GM23338 (cell line): ENCODE results near the gene NUP50. TPM values are rescaled to one million over a fixed set of nuclear protein-coding genes. Genes with fewer than 3 reads are reported as not detected.
A peak's percentile ranks its signal among the peaks of the same experiment; 100 is the strongest.

Experiments
- ATAC-seq: fragments of 200-7000 bp; cut with Tn5 transposase; 3 replicates; pipeline ENCODE4 v1.9.1; 2020
- DNase-seq: peaks from one replicate; pipeline ENCODE4 v3.0.0-alpha.2; 2015; ENCODE audit warnings: low spot score
- H2AFZ ChIP-seq: fragments of 200-600 bp; sonication (generic); 2 replicates; pipeline ENCODE4 v1.8.0; 2016; ENCODE audit warnings: antibody characterized with exemption, mild to moderate bottlenecking, moderate library complexity
- H3F3A ChIP-seq: fragments of 200-600 bp; sonication (generic); replicated peaks from 2 replicates; pipeline ENCODE4 v1.8.0; 2017; ENCODE audit warnings: antibody characterized with exemption, mixed run types, low read depth
- H3K27ac ChIP-seq: fragments of 200-600 bp; sonication (generic); 2 replicates; pipeline ENCODE4 v1.6.1; 2016; ENCODE audit warnings: low read depth
- H3K27me3 ChIP-seq: fragments of 200-600 bp; sonication (generic); 2 replicates; pipeline ENCODE4 v1.8.0; 2016; ENCODE audit warnings: mild to moderate bottlenecking, mixed run types, moderate library complexity; ENCODE audit not compliant: insufficient read depth
- H3K36me3 ChIP-seq: fragments of 200-600 bp; sonication (generic); 2 replicates; pipeline ENCODE4 v1.8.0; 2016; ENCODE audit warnings: mild to moderate bottlenecking; ENCODE audit not compliant: insufficient read depth
- H3K4me1 ChIP-seq: fragments of 200-600 bp; sonication (generic); 2 replicates; pipeline ENCODE4 v1.8.0; 2016; ENCODE audit warnings: mild to moderate bottlenecking, moderate library complexity; ENCODE audit not compliant: insufficient read depth
- H3K4me2 ChIP-seq: fragments of 200-600 bp; sonication (generic); 2 replicates; pipeline ENCODE4 v1.7.1; 2017; ENCODE audit warnings: mixed run types
- H3K4me3 ChIP-seq: fragments of 200-600 bp; sonication (generic); 2 replicates; pipeline ENCODE4 v1.6.1; 2016; ENCODE audit warnings: mixed run types
- H3K79me2 ChIP-seq: fragments of 200-600 bp; sonication (generic); replicated peaks from 2 replicates; pipeline ENCODE4 v1.8.0; 2017; ENCODE audit warnings: mild to moderate bottlenecking; ENCODE audit not compliant: insufficient read depth
- H3K9me2 ChIP-seq: fragments of 200-600 bp; sonication (generic); 2 replicates; pipeline ENCODE4 v1.8.0; 2017; ENCODE audit not compliant: insufficient read depth
- H4K20me1 ChIP-seq: fragments of 200-600 bp; sonication (generic); replicated peaks from 2 replicates; pipeline ENCODE4 v1.8.0; 2017; ENCODE audit warnings: mild to moderate bottlenecking; ENCODE audit not compliant: insufficient read depth
- H3K27ac Mint-ChIP-seq: 2 replicates; pipeline ENCODE4 v1.8.0; 2020; ENCODE audit warnings: inconsistent platforms, mild to moderate bottlenecking, moderate library complexity, mixed read lengths
- H3K27me3 Mint-ChIP-seq: 3 replicates; pipeline ENCODE4 v1.8.0; 2022; ENCODE audit warnings: low read depth, mild to moderate bottlenecking, moderate library complexity, mixed read lengths, inconsistent platforms; ENCODE audit not compliant: insufficient read depth, poor library complexity
- H3K36me3 Mint-ChIP-seq: 3 replicates; pipeline ENCODE4 v1.8.0; 2021; ENCODE audit warnings: low read depth, mild to moderate bottlenecking, inconsistent platforms, moderate library complexity, mixed read lengths
- H3K4me1 Mint-ChIP-seq: 3 replicates; pipeline ENCODE4 v1.8.0; 2020; ENCODE audit warnings: mild to moderate bottlenecking, inconsistent platforms, mixed read lengths
- H3K4me3 Mint-ChIP-seq: 3 replicates; pipeline ENCODE4 v1.8.0; 2021; ENCODE audit warnings: moderate library complexity, mild to moderate bottlenecking, inconsistent platforms, mixed read lengths
- H3K9me3 Mint-ChIP-seq: 3 replicates; pipeline ENCODE4 v1.8.0; 2020; ENCODE audit warnings: moderate library complexity, mild to moderate bottlenecking, inconsistent platforms, mixed read lengths
- CREB1 ChIP-seq: fragments of 250-450 bp; sonication (Bioruptor Pico); IDR thresholded peaks from 2 replicates; pipeline ENCODE4 v1.5.0; 2020; ENCODE audit warnings: low read depth, mild to moderate bottlenecking, moderate library complexity
- EZH2phosphoT487 ChIP-seq: fragments of 200-600 bp; sonication (generic); IDR thresholded peaks from one replicate; pipeline ENCODE4 v1.8.1; 2018; ENCODE audit warnings: antibody characterized with exemption; ENCODE audit not compliant: unreplicated experiment
- NANOG ChIP-seq: IDR thresholded peaks from 2 replicates; pipeline ENCODE4 v1.6.1; 2016; ENCODE audit warnings: antibody characterized with exemption, borderline replicate concordance
- ZNF114 ChIP-seq: fragments of 250-450 bp; sonication (Bioruptor Pico); IDR thresholded peaks from 2 replicates; pipeline ENCODE4 v1.5.0; 2020; ENCODE audit warnings: mild to moderate bottlenecking, moderate library complexity
- ZNF331 ChIP-seq: fragments of 250-450 bp; sonication (Bioruptor Pico); IDR thresholded peaks from 2 replicates; pipeline ENCODE4 v1.5.0; 2020; ENCODE audit warnings: low read depth, mild to moderate bottlenecking, moderate library complexity
- polyA plus RNA-seq: library from polyadenylated mRNA; unstranded; fragments of >200 nt; fragmentation: Nextera tagmentation; extraction: Ambion mirVana; gene quantifications from 2 replicates; pipeline ENCODE4 v1.2.1, GENCODE V29; 2016
- total RNA-seq: library from RNA; depleted of rRNA; stranded (reverse); fragments of >200 nt; shearing (Covaris generic); gene quantifications from 2 replicates; pipeline ENCODE4 v1.2.3, GENCODE V29; 2014
- TF ChIP-seq, protein P1 (sequence below): fragments of 250-450 bp; sonication (Bioruptor Pico); IDR thresholded peaks from 2 replicates; pipeline ENCODE4 v1.5.0; 2020; ENCODE audit warnings: mild to moderate bottlenecking, moderate library complexity

Gene NUP50
- total and polyA plus RNA-seq, 2 experiments from 2014 or later = 45.9 to 96.6 TPM

DNA sequence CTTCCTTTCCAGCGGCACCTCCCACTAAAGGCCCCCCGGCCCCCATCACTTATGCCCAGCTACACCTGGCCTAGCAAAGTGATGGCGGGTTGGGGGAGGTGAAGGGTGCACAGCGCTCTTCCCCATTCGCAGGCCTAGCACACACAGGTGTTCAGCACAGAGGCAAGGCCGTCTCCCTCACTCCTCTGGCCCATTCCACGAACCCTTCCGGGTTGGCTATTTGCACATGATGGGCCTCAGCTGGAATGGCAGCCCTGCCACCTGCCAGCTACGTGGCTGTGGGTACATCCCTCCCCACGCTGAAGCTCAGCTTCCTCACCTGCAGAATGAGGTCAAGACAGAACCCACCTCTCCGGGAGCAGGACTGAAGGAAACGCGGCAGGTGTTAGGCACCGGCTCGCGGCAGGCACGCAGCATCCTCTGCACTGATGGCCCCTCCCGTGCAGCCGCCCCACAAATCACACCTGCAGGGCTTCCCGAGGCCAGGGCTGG, 72.2 kb downstream of the NUP50 start (continued):
- TF ChIP-seq, protein P1, sequence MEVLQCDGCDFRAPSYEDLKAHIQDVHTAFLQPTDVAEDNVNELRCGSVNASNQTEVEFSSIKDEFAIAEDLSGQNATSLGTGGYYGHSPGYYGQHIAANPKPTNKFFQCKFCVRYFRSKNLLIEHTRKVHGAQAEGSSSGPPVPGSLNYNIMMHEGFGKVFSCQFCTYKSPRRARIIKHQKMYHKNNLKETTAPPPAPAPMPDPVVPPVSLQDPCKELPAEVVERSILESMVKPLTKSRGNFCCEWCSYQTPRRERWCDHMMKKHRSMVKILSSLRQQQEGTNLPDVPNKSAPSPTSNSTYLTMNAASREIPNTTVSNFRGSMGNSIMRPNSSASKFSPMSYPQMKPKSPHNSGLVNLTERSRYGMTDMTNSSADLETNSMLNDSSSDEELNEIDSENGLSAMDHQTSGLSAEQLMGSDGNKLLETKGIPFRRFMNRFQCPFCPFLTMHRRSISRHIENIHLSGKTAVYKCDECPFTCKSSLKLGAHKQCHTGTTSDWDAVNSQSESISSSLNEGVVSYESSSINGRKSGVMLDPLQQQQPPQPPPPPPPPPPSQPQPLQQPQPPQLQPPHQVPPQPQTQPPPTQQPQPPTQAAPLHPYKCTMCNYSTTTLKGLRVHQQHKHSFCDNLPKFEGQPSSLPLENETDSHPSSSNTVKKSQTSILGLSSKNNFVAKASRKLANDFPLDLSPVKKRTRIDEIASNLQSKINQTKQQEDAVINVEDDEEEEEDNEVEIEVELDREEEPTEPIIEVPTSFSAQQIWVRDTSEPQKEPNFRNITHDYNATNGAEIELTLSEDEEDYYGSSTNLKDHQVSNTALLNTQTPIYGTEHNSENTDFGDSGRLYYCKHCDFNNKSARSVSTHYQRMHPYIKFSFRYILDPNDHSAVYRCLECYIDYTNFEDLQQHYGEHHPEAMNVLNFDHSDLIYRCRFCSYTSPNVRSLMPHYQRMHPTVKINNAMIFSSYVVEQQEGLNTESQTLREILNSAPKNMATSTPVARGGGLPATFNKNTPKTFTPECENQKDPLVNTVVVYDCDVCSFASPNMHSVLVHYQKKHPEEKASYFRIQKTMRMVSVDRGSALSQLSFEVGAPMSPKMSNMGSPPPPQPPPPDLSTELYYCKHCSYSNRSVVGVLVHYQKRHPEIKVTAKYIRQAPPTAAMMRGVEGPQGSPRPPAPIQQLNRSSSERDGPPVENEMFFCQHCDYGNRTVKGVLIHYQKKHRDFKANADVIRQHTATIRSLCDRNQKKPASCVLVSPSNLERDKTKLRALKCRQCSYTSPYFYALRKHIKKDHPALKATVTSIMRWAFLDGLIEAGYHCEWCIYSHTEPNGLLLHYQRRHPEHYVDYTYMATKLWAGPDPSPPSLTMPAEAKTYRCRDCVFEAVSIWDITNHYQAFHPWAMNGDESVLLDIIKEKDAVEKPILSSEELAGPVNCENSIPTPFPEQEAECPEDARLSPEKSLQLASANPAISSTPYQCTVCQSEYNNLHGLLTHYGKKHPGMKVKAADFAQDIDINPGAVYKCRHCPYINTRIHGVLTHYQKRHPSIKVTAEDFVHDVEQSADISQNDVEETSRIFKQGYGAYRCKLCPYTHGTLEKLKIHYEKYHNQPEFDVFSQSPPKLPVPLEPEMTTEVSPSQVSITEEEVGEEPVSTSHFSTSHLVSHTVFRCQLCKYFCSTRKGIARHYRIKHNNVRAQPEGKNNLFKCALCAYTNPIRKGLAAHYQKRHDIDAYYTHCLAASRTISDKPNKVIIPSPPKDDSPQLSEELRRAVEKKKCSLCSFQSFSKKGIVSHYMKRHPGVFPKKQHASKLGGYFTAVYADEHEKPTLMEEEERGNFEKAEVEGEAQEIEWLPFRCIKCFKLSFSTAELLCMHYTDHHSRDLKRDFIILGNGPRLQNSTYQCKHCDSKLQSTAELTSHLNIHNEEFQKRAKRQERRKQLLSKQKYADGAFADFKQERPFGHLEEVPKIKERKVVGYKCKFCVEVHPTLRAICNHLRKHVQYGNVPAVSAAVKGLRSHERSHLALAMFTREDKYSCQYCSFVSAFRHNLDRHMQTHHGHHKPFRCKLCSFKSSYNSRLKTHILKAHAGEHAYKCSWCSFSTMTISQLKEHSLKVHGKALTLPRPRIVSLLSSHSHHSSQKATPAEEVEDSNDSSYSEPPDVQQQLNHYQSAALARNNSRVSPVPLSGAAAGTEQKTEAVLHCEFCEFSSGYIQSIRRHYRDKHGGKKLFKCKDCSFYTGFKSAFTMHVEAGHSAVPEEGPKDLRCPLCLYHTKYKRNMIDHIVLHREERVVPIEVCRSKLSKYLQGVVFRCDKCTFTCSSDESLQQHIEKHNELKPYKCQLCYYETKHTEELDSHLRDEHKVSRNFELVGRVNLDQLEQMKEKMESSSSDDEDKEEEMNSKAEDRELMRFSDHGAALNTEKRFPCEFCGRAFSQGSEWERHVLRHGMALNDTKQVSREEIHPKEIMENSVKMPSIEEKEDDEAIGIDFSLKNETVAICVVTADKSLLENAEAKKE = no peak
- TF ChIP-seq EZH2phosphoT487 (no peak), ZNF114 (CRISPR knock-in tag) (no peak)

DNA sequence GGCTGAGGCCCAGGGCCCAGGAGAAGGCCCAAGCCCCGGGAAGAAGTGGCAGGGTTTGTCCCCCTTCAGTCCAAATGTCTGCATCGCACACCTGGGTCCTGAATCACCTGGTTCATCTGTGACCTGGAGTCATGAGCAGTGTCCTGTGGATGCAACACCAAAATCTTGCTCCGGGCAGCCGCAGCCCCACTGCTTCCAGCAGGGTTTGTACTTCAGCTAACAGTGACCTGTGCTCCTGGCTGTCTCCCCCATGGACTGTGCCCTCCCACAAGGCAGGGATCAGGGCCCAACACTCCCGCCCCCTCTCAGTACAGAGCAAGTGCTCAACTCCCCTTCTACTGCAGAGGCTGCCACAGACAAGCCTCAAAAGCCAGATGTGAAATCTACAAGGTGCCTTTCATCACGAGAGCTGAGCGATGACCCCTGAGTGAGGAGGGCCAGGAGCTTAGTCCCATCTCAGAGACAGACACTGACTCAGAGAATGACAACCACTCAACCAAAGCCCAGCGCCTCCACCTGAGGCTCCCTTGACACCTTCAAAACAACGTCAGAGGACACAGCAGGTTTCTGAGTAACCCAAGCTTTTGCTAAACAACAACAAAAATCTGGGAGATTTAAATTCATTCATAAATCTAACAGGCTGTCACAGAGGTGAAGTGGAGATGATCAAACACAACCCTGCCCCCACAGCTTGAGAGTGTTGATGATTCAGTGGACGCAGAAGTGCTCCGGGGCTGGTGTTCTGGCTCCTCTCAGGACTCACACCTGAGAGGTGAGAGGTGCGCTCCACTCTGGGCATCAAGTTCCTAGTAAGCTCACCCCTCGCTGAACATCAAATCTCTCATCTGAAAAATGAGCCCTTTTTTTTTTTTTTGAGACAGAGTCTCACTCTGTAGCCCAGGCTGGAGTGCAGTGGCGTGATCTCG, 73.6 kb downstream of the NUP50 start:
- Histone ChIP-seq H3K4me1 (peaks cover 10% of the 10 kb centered on the region), H3K27me3 (peaks cover 9% of the 10 kb centered on the region; the same call in 1 of the 2 replicates), H3K4me2 (no peak overlapping the region), H3K27ac (no peak overlapping the region), H4K20me1 (peaks cover 15% of the 10 kb centered on the region), H3K9me2 (no peaks in the 10 kb centered on the region), H3K79me2 (peaks cover 43% of the 10 kb centered on the region), H2AFZ (no peak overlapping the region), H3K36me3 (no peaks in the 10 kb centered on the region), H3K4me3 (no peak overlapping the region), H3F3A (peaks cover 4% of the 10 kb centered on the region; the same call in 1 of the 2 replicates)
- peaks cover 23% of the 10 kb centered on the region for H3K4me1 Mint-ChIP-seq
- H3K27me3 Mint-ChIP-seq = peaks cover 23% of the 10 kb centered on the region
- ATAC-seq (no peak), DNase-seq (no peak)
- no peaks in the 10 kb centered on the region; the same call in 1 of the 3 replicates for H3K36me3 Mint-ChIP-seq
- H3K4me3 Mint-ChIP-seq = no peak overlapping the region
- H3K27ac Mint-ChIP-seq = peak overlapping the region; percentile 65; the same call in 1 of the 2 replicates
- H3K9me3 Mint-ChIP-seq = no peaks in the 10 kb centered on the region
- TF ChIP-seq NANOG (no peak), ZNF114 (CRISPR knock-in tag) (no peak), CREB1 (CRISPR knock-in tag) (no peak), ZNF331 (CRISPR knock-in tag) (no peak)
- TF ChIP-seq, protein P1 = no peak
